ENCODE results near the gene TPCN2. TPM values are rescaled to one million over a fixed set of nuclear protein-coding genes. Genes with fewer than 3 reads are reported as not detected.

TPCN2 gene
- total RNA-seq, 1 experiment from 2014 or later = 15.2 TPM

GRCh38 chr11:69134957-69135356 is 86.2 kb downstream of the TPCN2 start:
- peaks cover 37 to 49% of the 10 kb centered on the region in 2 experiments for H3K4me1 ChIP-seq (ENCODE audit: control insufficient read depth in 1 of 2, insufficient read depth in 2 of 2, low read length in 2 of 2)
- H3K4me2 ChIP-seq (ENCODE audit: low read length) = no peak overlapping the region
- H3K36me3 ChIP-seq (ENCODE audit: control insufficient read depth in 1 of 2, insufficient read depth in 2 of 2, low read length in 2 of 2) = no peaks in the 10 kb centered on the region
- peaks cover 0 to 8% of the 10 kb centered on the region in 2 experiments; a peak in 1 of 4 replicates for H3K9me3 ChIP-seq (ENCODE audit: control insufficient read depth in 1 of 2, insufficient read depth in 1 of 2, low read depth in 1 of 2, low read length in 2 of 2)
- RAD21 ChIA-PET (ENCODE audit: low non-redundant PET in 1 of 2, low total read pairs in 2 of 2, uncharacterized antibody in 2 of 2, unreplicated experiment in 2 of 2) = no interaction called here
- POLR2A ChIA-PET = no interaction called here
- no peak overlapping the region for H2AFZ ChIP-seq (ENCODE audit: low read depth, low read length, poor library complexity, severe bottlenecking)
- no peaks in the 10 kb centered on the region for H3K9me2 ChIP-seq (ENCODE audit: insufficient read depth)
- DNase-seq (ENCODE audit: low read depth, low spot score) (no peak), ATAC-seq (no peak)
- H3K4me3 ChIP-seq (replicated peaks in 1 of 2; ENCODE audit: low read depth in 1 of 2, low read length in 2 of 2) = no peak overlapping the region
- BruUV-seq (replicated peaks) = no TSS peak
- H3K27ac ChIP-seq (ENCODE audit: low read depth, low read length) = no peak overlapping the region
- no peaks in the 10 kb centered on the region for H3K27me3 ChIP-seq (ENCODE audit: insufficient read depth, low read length)
- no peaks in the 10 kb centered on the region for H3K79me2 ChIP-seq (ENCODE audit: insufficient read depth, low read length)
- intact Hi-C loops (cut with micrococcal nuclease) = loop anchor here (5.0 kb wide), 1 partner anchor 157 kb away; the partner anchor contains the start of gene MYEOV
- no peaks in the 10 kb centered on the region for H4K20me1 ChIP-seq (ENCODE audit: insufficient read depth)
- CTCF ChIA-PET = no interaction called here
- no peak for TF ChIP-seq YY1 (IDR thresholded peaks at IDR 0.05; ENCODE audit: extremely low read depth, insufficient replicate concordance, low read depth, low read length)
- TF ChIP-seq CTCF (IDR thresholded peaks at IDR 0.05 in 2 of 3, conservative IDR thresholded peaks at IDR 0.05 in 1 of 3; ENCODE audit: borderline replicate concordance in 1 of 3, insufficient read depth in 1 of 3, low read depth in 2 of 3, low read length in 2 of 3) = no peak
- TF ChIP-seq SP1 (IDR thresholded peaks at IDR 0.05; ENCODE audit: low read depth) = no peak
- no peak for TF ChIP-seq SRF (IDR thresholded peaks at IDR 0.05; ENCODE audit: low read depth)
- TF ChIP-seq EZH2 (IDR thresholded peaks at IDR 0.05) = no peak
- TF ChIP-seq ELF1 (IDR thresholded peaks at IDR 0.05; ENCODE audit: borderline replicate concordance, low read depth) = no peak
- TF ChIP-seq EZH2phosphoT487 (IDR thresholded peaks at IDR 0.05; ENCODE audit: borderline replicate concordance) = no peak
- no peak for TF ChIP-seq JUND (IDR thresholded peaks at IDR 0.05)
- no peak for TF ChIP-seq ZBTB33 (IDR thresholded peaks at IDR 0.05; ENCODE audit: extremely low read depth, insufficient replicate concordance, low read length)
- no peak for TF ChIP-seq POLR2A (IDR thresholded peaks at IDR 0.05; ENCODE audit: borderline replicate concordance, extremely low read depth, insufficient read depth, insufficient read length)
- H3K9ac ChIP-seq (ENCODE audit: low read length) = no peak overlapping the region
